ENCODE measurements around the gene PAX2.
"Not testable (repeated sequence)": the region's sequence is repeated elsewhere in the genome, so short reads cannot be mapped to it uniquely, and the experiment has no call there.

The PAX2 gene

DNA sequence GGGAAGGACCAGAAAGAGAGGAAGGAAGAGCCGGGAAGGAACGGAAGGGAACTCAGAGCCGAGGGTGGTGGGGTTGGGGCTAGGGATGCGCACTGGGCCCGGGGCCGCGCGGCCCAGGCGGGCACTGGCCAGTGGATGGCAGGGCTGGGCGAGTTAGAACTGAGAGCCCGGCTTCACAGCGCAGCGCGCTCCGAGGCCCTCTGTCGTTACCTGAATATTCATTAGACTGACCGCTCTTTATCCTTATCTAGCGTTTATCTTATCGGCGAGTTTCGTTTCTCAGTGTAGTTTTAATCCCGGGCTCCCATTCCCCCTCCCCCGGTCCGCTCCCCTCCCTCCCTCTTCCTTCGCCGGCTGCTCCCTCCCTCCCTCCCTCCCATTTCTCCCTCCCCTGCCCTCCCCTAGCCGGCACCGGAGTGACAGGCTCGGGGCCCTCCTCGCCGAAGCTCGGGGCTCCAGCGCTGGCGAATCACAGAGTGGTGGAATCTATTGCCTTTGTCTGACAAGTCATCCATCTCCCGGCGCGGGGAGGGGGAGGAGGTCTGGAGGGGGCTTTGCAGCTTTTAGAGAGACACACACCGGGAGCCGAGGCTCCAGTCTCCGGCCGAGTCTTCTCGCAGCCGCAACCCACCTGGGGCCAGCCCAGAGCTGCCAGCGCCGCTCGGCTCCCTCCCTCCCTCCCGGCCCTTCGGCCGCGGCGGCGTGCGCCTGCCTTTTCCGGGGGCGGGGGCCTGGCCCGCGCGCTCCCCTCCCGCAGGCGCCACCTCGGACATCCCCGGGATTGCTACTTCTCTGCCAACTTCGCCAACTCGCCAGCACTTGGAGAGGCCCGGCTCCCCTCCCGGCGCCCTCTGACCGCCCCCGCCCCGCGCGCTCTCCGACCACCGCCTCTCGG lies at the start of gene PAX2:
TSS of gene PAX2 (plus strand) at position 596 of the 895 bp plus-strand sequence. CDS start 679 bp downstream, outside the sequence.
- Histone ChIP-seq H3K4me3 (peak within 1 kb of the TSS; percentile 38), H3K4me1 (no peaks in the 10 kb centered on the region), H3K36me3 (replicated peaks) (no peaks in the 10 kb centered on the region), H3K27me3 (ENCODE audit: low read depth) (peaks cover 90% of the 10 kb centered on the region), H3K9me3 (no peaks in the 10 kb centered on the region)
- in situ Hi-C loops (cut with MboI; ENCODE audit: low sequenced_read_pairs) = loop anchor here (5.0 kb wide), 1 partner anchor 183 kb away; no protein-coding TSS in a partner anchor
- peak; percentile 68 to 82 for DNase-seq (ENCODE audit: low spot score in 2 of 2)

DNA sequence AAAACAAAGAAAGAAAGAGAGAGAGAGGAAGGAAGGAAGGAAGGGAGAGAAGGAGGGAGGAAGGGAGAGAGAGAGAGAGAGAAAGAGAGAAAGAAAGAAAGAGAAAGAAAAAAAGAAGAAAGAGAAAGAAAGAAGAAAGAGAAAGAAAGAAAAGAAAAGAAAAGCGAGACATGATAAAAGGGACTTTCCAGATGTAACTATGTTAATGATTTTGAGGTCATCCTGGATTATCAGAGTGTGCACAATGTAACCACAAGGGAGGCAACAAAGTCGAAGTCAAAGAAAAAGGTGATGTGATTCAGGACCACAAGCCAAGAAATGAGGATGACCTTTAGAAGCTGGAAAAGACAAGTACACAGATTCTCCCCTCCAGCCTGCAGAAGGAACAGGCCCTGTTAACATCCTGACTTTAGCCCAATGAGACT lies 48.9 kb upstream of the PAX2 start:
- DNase-seq (ENCODE audit: low spot score in 2 of 2) = no peak
- in situ Hi-C loops (cut with MboI; ENCODE audit: low sequenced_read_pairs) = no loop called here
- H3K9me3 ChIP-seq = no peaks in the 10 kb centered on the region
- peaks cover 12% of the 10 kb centered on the region for H3K27me3 ChIP-seq (ENCODE audit: low read depth)
- H3K36me3 ChIP-seq (replicated peaks) = no peaks in the 10 kb centered on the region
- no peak overlapping the region for H3K4me3 ChIP-seq
- no peaks in the 10 kb centered on the region for H3K4me1 ChIP-seq

DNA sequence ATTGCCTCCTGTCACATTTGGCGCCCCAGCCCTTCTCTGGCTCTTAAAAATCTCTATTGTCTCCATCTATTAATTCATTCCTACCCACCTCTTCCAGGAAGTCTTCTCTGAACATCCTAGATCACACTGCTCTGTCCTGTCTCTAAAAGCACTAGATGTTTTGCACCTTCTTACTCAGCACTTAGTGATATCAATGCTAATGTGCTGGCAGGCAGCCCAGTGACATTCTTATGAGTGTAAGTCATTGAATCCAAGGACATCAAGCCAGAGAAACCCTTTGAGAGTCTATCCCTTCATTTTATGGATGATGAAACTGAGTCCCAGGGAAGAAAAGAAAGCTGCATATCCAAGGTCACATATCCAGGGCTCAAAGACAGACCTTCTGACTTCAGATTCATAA lies 48.3 kb upstream of the PAX2 start:
- peak in 1 of 2 experiments; percentile 15 for DNase-seq (ENCODE audit: low spot score in 2 of 2)
- in situ Hi-C loops (cut with MboI; ENCODE audit: low sequenced_read_pairs) = no loop called here
- Histone ChIP-seq H3K9me3 (no peaks in the 10 kb centered on the region), H3K27me3 (ENCODE audit: low read depth) (peaks cover 7% of the 10 kb centered on the region), H3K4me1 (no peaks in the 10 kb centered on the region), H3K4me3 (no peak overlapping the region), H3K36me3 (replicated peaks) (no peaks in the 10 kb centered on the region)

DNA sequence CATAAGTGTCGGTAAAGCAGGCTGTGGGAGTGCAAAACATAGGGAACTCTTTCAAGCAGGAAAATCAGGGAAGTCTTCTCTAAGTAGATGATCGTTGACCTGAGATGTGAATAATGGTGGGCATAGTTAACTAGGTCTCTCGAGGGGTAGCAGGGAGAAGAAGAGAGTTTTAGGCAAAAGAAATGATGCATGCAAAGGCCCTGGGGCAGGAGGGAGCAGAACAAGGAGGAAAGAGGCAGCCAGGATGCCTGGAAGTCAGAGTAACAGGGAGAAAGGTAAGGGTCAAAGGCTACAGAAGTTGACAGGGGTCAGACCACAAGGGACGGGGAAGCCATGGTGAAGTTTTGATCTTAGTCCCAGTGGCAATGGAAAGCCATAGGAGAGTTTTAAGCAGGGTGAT lies 47.8 kb upstream of the PAX2 start:
- no peak for DNase-seq (ENCODE audit: low spot score in 2 of 2)
- no peak overlapping the region for H3K4me3 ChIP-seq
- no peaks in the 10 kb centered on the region for H3K9me3 ChIP-seq
- H3K4me1 ChIP-seq = no peaks in the 10 kb centered on the region
- peaks cover 7% of the 10 kb centered on the region for H3K27me3 ChIP-seq (ENCODE audit: low read depth)
- no peaks in the 10 kb centered on the region for H3K36me3 ChIP-seq (replicated peaks)
- in situ Hi-C loops (cut with MboI; ENCODE audit: low sequenced_read_pairs) = no loop called here

DNA sequence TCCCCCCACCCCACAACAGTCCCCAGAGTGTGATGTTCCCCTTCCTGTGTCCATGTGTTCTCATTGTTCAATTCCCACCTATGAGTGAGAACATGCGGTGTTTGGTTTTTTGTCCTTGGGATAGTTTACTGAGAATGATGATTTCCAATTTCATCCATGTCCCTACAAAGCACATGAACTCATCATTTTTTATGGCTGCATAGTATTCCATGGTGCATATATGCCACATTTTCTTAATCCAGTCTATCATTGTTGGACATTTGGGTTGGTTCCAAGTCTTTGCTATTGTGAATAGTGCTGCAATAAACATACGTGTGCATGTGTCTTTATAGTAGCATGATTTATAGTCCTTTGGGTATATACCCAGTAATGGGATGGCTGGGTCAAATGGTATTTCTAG lies 43.7 kb upstream of the PAX2 start:
- H3K27me3 ChIP-seq (ENCODE audit: low read depth); in situ Hi-C loops (cut with MboI; ENCODE audit: low sequenced_read_pairs); H3K36me3 ChIP-seq (replicated peaks); H3K9me3 ChIP-seq; DNase-seq (ENCODE audit: low spot score in 2 of 2); H3K4me1 ChIP-seq; H3K4me3 ChIP-seq: not testable (repeated sequence)

DNA sequence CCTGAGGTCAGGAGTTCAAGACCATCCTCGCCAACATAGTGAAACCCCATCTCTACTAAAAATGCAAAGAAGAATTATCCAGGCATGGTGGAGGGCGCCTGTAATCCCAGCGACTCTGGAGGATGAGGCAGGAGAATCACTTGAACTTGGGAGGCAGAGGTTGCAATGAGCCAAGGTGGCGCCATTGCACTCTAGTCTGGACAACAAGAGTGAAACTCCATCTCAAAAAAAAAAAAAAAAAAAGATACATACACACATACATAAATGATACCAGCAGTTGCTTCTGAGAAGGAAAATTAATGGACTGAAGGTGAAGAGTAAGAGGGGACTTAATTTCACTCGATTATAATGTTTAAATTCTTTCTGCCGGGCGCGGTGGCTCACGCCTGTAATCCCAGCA lies 40.2 kb upstream of the PAX2 start:
- no peaks in the 10 kb centered on the region for H3K4me1 ChIP-seq
- in situ Hi-C loops (cut with MboI; ENCODE audit: low sequenced_read_pairs) = no loop called here
- 0 out of 2 replicates have a peak, but pooled peaks cover 3% of the 10 kb centered on the region for H3K27me3 ChIP-seq (ENCODE audit: low read depth)
- no peaks in the 10 kb centered on the region for H3K36me3 ChIP-seq (replicated peaks)
- H3K9me3 ChIP-seq = no peaks in the 10 kb centered on the region
- H3K4me3 ChIP-seq = no peak overlapping the region
- DNase-seq (ENCODE audit: low spot score in 2 of 2) = no peak

DNA sequence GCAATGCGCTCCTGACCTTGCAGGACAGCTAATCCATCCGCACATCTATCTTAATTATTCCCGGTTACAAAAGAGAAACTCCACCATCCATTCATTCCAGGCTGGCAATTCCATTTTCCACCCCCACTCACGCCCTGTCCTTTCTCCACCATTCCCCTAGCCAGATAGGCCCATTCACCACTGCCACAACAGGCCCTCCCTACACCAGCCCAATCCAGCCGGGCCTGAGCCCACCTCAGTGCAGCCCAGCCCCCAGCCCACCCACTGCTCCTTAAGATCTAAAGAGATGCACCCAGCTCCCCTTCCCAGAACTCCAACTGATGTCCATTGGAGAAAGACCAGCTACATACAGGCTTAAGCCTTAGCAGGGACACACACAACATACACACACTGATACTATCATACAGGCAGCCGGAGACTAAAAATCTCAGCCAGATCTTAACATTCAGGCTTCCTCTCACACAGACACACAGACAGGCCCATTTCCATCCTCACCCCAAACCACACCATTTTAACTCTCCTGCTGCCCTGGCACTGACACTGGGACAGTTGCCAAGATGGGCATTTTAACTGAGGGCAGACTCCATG lies 38.0 kb upstream of the PAX2 start:
- no peaks in the 10 kb centered on the region for H3K36me3 ChIP-seq (replicated peaks)
- H3K9me3 ChIP-seq = no peaks in the 10 kb centered on the region
- in situ Hi-C loops (cut with MboI; ENCODE audit: low sequenced_read_pairs) = no loop called here
- no peak for DNase-seq (ENCODE audit: low spot score in 2 of 2)
- no peak overlapping the region for H3K4me3 ChIP-seq
- no peaks in the 10 kb centered on the region for H3K4me1 ChIP-seq
- peaks cover 15% of the 10 kb centered on the region; the same call in 1 of the 2 replicates for H3K27me3 ChIP-seq (ENCODE audit: low read depth)

DNA sequence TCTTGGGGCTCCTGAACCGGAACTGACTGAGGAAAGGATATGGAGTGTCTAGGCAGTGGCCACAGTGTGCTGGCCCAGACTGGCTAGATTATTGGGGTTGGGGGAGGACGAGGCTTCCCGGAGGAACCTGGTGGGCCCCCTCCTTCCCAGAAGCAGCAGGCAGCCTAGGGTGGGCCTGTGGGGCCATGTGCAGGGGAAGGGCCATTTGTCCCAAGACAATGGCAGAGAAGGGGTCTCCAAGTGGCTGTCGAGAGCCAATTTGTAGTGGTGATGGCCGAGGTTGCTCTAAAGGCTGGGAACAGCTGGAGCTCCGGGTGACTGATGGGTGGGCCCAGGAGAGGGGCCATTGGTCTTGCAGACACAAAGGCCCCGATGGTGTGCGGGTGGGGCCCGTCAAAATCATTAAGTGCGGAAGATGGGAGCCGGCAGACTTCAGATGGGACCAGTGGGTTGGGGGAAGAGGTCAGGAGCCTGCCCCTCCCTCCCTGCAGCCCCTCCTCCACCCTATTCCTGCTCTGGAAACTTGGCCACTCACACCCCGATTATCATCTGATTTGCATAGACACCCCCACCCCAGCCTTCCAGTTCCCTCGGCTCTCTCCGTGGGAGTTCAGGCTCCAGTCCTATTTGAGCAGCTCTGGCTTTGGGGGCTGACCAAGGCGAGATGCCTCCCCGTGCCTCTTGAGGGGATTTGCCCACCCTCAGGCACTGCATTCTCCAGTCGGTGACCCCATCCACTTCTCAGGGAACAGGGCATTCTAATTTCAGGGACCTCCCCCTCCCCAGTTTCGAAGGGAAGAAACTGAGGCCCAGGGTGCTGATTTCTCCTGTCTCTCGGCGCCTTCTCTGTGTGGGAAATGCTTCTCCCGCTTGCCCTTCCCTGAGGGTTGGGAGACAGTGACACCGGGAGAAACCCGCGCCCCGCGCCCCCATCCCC lies 36.0 kb upstream of the PAX2 start:
- H3K4me3 ChIP-seq = peak overlapping the region; percentile 8; the same call in 1 of the 2 replicates
- H3K27me3 ChIP-seq (ENCODE audit: low read depth) = peaks cover 15% of the 10 kb centered on the region; the same call in 1 of the 2 replicates
- DNase-seq (ENCODE audit: low spot score in 2 of 2) = no peak
- H3K36me3 ChIP-seq (replicated peaks) = no peaks in the 10 kb centered on the region
- H3K9me3 ChIP-seq = no peaks in the 10 kb centered on the region
- no peaks in the 10 kb centered on the region for H3K4me1 ChIP-seq
- in situ Hi-C loops (cut with MboI; ENCODE audit: low sequenced_read_pairs) = no loop called here

DNA sequence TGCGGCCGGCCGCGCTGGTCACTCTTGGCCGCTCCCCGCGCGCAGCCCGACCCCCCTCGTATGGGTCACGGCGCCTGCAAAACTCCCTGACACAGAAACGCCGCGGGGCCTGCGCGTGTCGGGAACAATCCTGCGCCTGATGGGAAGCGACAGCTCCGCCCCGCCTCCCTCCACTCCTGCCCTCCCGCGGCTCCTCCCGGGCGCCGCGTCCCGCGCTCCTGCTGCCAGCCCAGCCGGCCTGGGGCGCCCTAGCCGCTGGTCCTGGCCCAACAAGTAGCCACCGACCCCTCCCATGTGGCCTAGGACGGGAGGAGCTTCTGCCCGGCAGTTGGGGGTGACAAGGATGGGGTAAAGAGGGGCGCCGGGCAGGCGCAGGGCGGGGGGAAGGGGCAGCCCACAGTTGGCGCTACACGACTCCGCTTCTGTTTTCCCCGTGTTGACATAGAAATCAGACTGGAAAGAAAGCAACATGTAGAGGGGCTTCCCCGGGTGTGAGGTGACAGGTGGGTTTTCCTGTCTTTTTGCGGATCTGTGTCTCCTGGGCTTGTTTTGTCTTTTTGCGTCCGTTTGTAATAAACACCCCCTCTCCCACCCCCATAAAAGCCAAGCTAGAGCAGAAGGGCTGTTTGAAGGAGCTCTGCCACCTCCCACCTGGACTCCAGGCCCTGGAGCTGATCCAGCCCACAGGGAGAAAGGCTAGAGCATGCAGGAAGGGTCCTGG lies 35.1 kb upstream of the PAX2 start:
- no peaks in the 10 kb centered on the region for H3K9me3 ChIP-seq
- no peaks in the 10 kb centered on the region for H3K36me3 ChIP-seq (replicated peaks)
- H3K4me3 ChIP-seq = peak overlapping the region; percentile 8; the same call in 1 of the 2 replicates
- in situ Hi-C loops (cut with MboI; ENCODE audit: low sequenced_read_pairs) = no loop called here
- H3K4me1 ChIP-seq = no peaks in the 10 kb centered on the region
- H3K27me3 ChIP-seq (ENCODE audit: low read depth) = peaks cover 15% of the 10 kb centered on the region; the same call in 1 of the 2 replicates
- DNase-seq (ENCODE audit: low spot score in 2 of 2) = peak in 1 of 2 experiments; percentile 54

DNA sequence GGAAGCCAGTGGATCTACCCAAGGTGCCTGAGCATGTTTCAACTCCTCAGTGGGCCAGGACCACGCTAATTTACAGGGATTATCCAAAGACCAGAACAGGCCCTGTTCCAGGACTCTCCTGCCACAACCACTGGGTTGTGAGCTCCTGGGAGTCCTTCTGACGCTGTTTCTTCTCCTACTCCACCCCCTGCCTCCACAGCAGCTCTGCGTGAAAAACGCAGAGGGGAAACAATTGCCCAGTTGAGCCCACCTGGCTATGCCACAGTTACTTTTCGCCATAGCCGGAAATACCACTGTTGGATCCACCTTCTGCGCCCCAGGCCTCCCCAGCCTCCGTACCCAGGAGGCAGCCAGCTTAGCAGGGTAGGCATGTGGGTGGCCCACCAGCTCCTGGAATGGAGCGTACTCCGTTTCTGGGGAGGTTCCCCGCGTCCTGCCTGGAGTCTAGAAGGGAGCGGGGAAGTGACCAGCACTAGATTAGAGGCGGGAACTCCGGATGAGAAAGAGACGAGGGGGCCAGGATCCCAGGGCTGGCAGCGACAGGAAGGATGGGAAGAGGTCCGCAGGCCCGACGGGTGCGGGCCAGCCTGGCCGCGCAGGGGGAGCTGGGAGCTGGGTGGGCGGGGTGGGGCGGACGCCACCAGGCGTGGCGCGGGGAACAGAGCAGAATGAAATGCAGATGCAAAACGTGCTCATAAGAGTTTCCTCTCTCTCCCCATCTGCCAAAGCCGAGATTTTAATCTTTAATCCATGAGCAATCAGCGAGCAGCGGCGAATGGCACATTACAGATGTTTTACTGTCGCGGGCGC lies 32.1 kb upstream of the PAX2 start:
- Histone ChIP-seq H3K27me3 (ENCODE audit: low read depth) (peaks cover 22% of the 10 kb centered on the region; the same call in 1 of the 2 replicates), H3K4me1 (no peaks in the 10 kb centered on the region), H3K4me3 (no peak overlapping the region), H3K9me3 (no peaks in the 10 kb centered on the region), H3K36me3 (replicated peaks) (no peaks in the 10 kb centered on the region)
- in situ Hi-C loops (cut with MboI; ENCODE audit: low sequenced_read_pairs) = no loop called here
- DNase-seq (ENCODE audit: low spot score in 2 of 2) = no peak

DNA sequence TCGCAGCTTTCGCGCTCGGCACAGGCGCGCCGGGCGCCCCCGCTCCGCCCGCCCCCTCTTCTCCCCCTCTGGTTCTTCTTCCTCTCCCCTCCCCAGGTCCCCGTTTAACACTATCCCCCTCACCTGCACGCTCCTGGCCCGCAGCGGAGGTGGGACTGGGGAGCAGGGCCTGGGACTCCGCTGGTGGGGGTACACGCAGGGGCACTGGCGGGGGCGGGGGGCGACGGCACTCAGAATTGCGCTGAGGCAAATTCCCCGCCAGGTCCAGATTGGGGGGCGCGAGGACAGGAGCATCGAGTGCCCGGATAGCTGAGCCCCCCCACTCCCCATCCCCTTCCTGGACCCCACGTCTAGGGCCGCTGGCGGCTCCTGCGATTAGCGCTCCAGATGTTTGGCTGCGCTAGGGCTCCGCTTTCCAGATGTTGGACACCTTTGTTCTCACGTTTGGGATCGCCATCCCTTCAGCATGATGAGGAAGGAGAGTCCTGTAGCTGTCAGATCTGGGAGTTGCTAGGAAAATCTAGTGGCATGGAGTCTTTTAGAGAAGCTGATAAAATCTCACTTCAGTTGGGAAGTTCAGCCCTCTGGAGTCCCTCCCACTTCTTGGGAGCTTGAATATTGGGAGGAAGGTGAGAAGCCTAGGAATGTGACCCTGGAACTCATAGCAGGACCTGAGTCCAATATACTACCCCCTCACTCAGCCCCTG lies 31.4 kb upstream of the PAX2 start:
- Histone ChIP-seq H3K27me3 (ENCODE audit: low read depth) (peaks cover 22% of the 10 kb centered on the region; the same call in 1 of the 2 replicates), H3K4me1 (no peaks in the 10 kb centered on the region), H3K9me3 (no peaks in the 10 kb centered on the region), H3K4me3 (no peak overlapping the region), H3K36me3 (replicated peaks) (no peaks in the 10 kb centered on the region)
- in situ Hi-C loops (cut with MboI; ENCODE audit: low sequenced_read_pairs) = no loop called here
- no peak for DNase-seq (ENCODE audit: low spot score in 2 of 2)

DNA sequence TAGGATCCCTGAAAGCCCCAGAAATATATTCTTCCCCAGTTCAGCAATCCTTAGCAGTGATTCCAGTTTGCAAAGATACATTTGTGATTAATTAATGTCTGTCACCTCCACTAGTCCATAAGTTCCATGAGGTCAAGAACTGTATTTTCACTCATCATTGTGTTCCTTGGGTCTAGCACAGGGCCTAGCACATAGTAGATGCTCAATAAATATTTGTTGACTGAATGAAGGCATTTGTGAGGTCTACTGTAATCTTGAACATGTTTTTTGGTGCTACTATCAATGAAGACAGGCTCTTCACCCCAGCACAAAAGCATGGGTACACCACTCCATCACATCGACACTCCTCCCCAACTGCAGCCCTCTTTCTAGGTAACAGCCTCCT lies 30.8 kb upstream of the PAX2 start:
- DNase-seq (ENCODE audit: low spot score in 2 of 2) = no peak
- in situ Hi-C loops (cut with MboI; ENCODE audit: low sequenced_read_pairs) = no loop called here
- Histone ChIP-seq H3K36me3 (replicated peaks) (no peaks in the 10 kb centered on the region), H3K27me3 (ENCODE audit: low read depth) (peaks cover 21% of the 10 kb centered on the region; the same call in 1 of the 2 replicates), H3K4me1 (no peaks in the 10 kb centered on the region), H3K9me3 (no peaks in the 10 kb centered on the region), H3K4me3 (no peak overlapping the region)
